GM18519 (cell line): Measurements from ENCODE around the gene TMEM41B.
"Not testable (repeated sequence)": the region's sequence is repeated elsewhere in the genome, so short reads cannot be mapped to it uniquely, and the experiment has no call there.

ENCODE experiments used
- ATAC-seq: cut with Tn5 transposase; IDR thresholded peaks from one replicate; pipeline ENCODE4 v1.9.1; 2021; ENCODE audit warnings: mild to moderate bottlenecking, moderate library complexity; ENCODE audit not compliant: unreplicated experiment, low FRiP score

The TMEM41B gene, protein sequence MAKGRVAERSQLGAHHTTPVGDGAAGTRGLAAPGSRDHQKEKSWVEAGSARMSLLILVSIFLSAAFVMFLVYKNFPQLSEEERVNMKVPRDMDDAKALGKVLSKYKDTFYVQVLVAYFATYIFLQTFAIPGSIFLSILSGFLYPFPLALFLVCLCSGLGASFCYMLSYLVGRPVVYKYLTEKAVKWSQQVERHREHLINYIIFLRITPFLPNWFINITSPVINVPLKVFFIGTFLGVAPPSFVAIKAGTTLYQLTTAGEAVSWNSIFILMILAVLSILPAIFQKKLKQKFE

DNA sequence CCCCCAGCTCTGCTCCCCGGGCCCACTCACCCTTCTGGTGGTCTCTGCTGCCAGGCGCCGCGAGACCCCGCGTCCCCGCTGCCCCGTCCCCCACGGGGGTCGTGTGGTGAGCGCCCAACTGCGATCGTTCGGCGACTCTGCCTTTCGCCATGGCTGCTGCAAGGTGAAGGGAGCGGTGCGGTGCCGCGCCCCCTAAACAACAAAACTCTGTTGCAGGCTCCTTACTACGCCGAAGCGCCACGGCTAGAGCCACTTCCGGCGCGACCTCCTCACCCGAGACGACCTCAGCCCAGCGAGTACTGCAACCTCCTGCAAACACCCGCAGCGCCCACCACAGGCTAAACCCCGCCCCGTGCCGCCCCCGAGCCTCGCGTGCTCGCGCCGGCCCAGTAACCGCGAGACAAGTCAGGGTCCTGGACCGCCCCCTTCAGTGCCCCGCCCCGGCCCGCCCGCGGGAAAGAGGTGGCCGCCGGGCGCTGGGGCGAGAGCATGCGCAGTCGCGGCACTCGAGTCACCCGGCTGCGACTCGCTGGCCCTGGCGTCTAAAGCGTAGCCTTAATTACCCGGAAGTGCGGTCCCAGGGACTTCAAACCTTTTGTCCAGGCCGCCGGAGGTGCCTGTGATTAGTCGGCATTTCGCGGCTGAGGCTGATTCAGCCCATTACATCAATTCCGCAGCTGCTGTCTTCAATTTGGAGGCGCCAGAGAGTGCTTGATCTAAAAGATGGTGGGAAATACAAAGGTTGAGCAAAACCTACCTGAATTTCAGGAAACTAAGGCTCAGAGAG lies at the start of gene TMEM41B:
Gene TMEM41B, minus strand, starts transcription at position 303 of the 787 bp plus-strand sequence. Its CDS starts 152 bp downstream, at position 151.
- ATAC-seq, result peak; percentile 91

DNA sequence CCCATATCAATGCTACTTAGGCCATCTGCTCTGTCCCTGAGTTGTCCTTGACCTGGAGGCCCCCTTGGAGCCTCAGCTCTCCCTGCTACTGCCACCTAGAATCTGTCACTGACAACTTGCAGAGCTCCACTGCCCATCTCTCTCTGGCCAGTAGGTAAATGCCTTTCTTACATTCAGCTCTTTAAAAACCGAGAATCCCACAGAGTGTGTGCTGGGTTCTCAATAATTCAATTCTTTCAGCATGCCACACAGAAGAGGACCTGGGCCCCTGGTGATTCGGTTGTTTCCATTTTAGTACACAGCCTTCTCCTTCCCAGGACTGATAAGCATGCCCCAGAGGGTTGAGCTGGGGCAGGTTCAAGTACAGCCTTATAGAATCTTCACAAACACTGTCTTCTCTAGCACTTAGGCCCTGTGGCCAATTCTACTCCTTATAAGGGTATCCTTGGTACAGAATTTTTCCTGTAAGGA lies 48.0 kb upstream of the TMEM41B start:
- ATAC-seq, result no peak

DNA sequence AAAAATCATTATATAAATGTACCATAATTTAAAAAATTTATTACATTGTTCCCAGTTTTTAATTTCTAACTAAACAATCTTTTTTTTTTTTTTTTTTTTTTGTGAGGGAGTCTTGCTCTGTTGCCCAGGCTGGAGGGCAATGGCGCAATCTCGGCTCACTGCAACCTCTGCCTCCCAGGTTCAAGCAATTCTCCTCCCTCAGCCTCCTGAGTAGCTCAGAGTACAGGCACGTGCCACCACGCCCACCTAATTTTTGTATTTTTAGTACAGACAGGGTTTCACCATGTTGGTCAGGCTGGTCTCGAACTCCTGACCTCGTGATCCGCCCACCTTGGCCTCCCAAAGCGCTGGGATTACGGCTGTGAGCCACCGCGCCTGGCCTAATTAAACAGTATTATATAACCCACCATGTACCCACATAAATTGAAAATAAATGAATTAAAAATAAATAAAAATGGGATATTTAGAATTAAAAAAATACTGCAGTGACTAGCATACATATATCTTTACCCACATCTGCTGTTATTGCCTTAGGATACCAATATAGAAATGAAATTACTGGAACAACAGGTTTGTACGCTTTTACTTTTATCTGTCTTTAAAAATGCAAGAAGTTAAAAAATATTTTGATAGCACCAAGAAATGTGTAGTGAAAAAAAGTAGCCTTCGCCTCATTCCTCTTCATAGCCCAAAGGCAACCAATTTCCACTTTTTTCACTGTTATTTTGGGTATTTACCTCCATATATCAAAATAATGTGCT lies 46.6 kb upstream of the TMEM41B start:
- ATAC-seq, result not testable (repeated sequence)

DNA sequence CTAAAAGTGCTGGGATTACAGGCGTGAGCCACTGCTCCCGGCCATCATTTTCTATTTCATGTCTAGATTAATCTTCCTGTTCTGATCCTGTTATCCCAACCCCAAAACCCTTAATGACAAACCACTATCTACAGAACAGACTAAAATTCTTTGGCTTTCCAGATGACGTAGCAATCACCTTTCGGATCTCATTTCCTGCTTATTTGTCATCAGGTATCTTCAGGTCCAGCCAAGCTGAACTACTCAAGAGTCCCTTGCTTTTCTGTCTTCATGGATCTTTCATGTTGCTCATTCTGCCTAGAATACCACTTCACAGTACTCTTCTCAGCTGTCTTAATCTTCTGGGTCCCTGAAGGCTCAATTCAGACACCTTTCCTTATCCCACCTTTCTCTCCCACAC lies 42.6 kb upstream of the TMEM41B start:
- ATAC-seq, result no peak

DNA sequence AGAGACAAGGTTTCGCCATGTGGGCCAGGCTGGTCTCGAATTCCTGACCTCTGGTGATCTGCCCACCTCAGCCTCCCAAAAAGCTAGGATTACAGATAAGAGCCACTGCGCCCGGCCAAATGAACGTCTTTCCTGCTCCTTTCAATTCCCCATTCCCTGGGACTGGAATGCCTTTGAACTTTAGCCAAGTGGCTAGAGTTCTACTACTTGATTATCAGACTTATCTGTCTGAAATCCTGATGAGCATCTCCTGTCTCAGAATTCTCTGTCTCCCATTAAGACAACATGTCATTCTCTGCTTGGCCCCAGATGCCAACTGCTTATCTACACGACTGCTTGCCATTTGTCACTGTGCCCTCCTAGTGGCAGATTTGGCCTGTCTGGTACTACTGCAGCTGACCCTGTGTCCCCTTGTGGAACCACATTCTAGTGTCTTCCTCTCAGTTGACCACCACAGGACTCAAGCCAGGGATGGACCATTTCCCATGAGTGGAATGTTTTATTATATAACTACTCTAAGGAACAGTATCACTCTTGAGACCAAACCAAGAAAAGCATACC lies 37.0 kb upstream of the TMEM41B start:
- ATAC-seq, result no peak

DNA sequence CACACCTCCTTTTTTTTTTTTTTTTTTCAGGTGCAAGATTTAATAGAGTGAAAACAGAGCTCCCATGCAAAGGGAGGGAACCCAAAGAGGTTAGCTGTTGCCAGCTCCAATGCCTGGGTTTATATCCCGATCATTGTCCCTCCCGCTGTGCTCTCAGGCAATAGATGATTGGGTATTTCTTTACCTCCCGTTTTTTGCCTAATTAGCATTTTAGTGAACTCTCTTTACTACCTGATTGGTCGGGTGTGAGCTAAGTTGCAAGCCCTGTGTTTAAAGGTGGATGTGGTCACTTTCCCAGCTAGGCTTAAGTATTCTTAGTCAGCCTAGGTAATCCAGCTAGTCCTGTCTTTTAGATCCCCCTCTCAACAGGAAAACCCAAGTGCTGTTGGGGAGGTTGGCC lies 33.4 kb upstream of the TMEM41B start:
- ATAC-seq, result not testable (repeated sequence)

DNA sequence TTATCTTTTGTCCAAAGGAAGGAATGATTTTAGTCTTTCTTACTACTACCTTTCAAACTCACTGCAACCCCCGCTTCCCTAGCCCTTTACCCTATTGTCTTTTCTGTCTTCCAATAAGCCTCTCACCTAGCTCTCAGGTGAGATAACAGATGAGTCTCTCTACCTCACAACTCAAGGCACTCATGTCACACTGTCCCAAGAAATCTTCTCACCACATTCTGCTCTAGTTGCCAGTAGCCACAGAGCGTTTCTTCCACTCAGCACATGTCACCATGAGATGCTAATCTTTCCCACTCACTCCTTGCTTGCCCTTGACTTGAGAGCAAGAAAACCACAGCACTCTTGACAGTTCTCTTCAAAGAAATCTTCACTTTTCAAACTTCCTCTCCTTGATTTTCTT lies 32.7 kb upstream of the TMEM41B start:
- ATAC-seq, result no peak

DNA sequence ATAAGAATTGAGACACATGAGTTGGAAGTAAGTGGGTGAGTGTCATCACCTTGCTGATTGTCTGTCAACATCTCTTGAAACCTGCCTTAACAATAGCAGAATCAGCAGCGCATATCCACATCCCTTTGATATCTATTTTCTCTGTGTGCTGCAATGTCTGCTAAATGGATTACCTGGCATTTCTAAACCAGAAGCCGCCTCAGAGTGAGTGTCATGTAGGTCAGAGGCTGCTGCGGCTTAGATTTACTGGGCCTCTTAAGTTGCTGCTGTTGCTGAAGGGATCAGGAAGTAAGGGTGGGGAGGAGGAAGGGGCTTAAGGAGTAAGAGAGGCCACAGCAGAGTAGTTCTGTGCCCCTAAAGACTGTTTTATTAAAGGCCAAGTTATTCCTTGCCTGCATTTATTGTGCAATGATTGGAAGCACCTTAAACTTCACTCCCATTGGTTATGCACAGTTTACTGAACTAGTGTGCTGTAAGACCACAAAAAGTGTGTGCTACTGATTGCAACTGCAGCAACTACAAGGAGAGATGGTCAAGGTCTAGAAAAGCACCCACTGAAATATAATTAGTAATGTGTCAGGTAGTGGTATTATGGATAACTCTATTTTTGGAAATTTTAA lies 29.8 kb upstream of the TMEM41B start:
- no peak for ATAC-seq

DNA sequence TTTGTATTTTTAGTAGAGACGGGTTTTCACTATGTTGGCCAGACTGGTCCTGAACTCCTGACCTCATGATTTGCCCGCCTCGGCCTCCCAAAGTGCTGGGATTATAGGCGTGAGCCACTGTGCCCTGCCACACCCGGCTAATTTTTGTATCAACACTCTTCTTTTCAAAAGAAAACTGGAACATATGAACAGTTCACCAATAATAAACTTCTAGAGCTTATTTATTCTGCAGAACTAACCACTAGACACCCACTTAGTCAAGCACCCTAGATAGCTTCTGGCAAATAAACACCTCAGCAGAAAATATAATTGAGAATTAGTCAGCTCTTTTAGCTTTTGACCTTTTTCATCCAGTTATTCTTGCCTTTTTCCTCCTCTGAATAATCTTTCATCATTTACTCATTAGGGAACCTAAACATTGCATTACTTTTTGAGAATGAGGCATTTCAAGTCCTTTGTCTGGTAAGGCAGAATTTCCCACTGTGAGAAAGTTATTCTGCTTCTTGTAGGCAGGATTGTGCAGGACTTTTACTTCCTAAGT lies 27.3 kb upstream of the TMEM41B start:
- no peak for ATAC-seq

DNA sequence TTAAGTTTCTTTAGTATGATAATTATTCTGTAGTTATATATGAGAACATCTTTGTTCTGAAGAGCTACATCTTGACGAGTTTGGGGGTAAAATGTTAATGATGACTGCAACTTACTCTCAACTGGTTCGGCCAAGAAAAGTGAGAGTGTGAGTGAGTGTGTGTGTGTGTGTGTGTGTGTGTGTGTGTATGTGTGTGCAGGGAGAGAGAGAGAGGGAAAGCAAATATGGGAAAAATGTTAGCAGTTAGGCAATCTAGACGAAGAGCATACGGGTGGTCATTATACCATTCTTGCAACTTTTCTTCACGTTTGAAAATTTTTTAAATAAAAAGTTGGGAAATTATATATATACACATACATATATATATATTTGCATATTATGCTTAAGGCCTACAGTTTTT lies 18.3 kb upstream of the TMEM41B start:
- no peak for ATAC-seq

DNA sequence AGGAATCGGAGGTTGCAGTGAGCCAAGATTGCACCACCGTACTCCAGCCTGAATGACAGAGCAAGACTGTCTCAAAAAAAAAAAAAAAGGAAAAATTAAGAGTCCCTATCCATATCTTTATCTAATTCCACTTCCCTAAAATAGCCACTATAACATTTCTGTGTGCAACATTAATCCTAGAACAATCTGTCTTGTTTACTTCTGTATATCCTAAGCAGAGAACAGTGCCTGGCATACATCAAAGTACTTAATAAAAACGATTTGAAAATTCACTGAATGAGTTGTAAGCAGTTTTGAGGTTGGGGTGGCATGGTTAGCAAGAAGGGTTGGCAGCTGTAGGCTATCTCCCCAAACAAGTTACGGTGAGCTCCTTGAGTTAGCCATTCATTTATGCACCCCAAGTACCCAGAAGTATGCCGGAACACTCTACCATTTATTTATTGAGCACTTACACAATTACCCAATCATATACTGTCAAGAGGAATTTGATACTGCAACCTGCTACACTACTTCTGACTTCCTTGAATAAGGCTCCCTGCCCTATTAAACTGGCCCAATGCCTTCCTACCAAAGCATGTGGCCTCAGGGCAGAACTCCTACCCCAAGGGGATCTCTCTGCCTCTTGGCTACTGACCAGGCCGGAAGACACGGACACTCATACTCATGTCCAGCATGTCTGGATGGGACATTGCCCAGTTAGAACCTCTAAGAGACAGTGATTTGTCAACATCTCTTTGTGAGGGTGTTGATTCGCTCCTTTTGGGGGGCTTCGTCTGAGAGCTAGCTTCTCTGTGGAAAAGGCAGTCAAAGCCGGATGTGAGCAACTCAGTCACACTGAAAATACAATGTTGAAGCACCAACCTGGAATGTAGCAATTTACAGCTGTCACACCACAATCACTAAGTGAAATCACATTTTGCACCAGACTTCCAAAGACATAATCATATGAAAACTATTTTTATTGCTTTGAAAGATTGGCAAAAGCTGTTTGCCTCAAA lies 16.3 kb upstream of the TMEM41B start:
- ATAC-seq, result no peak

DNA sequence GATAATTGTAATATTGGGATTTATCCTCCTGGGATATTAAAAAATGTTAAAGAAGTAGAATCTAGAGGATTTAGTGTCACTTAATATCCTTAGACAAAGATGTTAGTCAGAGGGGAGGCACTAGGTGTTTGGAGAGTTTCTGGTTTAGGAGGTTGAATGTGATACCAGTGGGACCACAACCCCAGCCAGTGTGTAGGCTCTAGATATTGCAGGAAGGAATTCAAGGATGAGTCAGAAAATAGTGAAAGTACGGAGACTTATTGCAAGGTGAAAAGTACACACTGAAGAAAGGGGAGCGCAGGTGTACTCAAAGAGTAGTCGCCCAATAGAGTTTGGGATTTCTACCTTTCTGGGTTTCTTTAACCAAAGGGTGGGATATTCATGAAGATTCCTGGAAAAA lies 5.7 kb upstream of the TMEM41B start:
- no peak for ATAC-seq

DNA sequence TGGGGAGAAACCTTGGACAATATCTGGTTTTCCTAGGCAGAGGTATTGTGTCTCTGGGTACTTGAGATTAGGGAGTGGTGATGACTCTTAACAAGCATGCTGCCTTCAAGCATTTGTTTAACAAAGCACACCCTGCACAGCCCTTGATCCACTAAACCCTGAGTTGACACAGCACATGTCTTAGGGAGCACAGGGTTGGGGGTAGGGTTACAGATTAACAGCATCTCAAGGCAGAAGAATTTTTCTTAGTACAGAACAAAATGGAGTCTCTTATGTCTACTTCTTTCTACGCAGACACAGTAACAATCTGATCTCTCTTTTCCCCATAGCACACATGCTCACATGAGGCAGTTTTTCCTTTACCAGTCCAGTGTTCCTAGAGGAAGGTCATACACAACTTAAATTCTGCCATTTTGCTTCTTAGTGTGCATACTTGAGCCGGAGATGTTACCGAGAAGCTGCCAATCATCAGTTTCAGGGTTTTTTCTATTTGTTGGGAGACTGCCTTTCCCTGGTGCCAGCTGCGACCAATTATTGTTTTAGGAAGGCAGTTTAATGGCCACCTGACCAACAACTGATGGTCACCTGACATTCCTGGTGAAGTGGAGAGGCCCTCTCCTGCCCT lies 5.1 kb upstream of the TMEM41B start:
- not testable (repeated sequence) for ATAC-seq

DNA sequence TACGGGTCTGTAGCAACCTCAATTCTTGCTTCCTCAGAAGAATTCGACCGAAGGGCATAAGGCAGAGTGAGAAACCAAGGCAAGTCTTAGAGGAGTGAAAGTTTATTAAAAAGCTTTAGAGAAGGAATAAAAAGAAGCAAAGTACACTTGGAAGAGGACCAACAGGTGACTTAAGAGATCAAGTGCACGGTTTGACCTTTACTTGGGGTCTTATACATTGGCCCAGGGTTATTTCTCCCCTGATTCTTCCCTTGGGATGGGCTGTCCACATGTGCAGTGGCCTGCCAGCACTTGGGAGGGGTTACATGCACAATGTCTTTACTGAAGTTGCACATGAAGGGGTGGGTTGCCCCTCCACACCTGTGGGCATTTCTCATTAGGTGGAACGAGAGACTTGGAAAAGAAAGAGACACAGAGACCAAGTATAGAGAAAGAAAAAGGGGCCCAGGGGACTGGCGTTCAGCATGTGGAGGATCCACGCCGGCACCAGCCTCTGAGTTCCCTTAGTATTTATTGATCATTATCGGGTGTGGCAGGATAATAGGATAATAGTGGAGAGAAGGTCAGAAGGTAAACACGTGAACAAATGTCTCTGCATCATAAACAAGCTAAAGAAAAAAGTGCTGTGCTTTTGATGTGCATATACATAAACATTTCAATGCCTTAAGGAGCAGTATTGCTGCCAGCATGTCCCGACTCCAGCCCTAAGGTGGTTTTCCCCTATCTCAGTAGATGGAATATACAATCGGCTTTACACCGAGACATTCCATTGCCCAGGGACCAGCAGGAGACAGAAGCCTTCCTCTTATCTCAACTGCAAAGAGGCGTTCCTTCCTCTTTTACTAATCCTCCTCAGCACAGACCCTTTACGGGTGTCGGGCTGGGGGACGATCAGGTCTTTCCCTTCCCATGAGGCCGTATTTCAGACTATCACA lies 4.3 kb upstream of the TMEM41B start:
- not testable (repeated sequence) for ATAC-seq

DNA sequence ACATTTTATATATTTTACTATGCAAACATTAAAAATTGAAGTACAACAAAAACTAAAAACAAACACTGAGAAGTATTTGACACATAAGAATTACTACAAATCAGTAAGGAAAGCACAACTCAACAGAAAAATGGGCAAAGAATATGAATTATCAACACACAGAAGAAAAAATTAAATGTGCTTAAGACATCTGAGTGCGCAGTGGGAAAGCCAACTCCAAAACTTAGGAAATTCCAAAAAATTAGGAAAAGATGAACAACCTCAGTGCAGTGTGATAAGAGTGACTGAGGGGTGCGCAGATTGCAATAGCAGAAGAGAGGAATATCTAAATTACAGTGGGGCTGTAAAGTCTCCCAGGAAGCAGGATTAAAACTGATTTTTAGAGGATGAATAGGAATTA lies 1.9 kb upstream of the TMEM41B start:
- no peak for ATAC-seq

DNA sequence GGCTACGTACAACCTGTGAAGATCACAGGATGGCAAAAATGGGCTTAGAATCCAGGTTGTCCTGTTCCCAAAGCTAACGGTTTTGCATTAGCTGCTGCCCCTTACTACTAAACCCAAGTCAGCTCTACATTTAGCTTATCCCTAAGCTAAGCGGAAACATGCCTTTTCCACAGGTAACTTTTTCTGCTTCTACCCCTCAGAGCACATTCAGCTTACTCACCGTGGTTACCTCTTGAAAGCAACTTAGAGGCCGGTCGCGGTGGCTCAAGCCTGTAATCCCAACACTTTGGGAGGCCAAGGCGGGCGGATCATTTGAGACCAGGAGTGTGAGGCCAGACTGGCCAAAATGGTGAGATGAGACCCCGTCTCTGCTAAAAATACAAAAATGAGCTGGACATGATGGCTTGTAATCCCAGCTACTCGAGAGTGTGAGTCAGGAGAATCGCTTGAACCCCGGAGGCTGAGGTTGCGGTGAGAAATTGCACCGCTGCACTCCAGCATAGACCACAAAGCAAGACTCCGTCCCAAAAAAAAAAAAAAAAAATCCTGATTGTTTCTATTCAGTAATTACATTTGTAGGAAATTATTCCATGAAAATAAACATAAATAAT lies 790 bp upstream of the TMEM41B start:
- no peak for ATAC-seq
